ENCODE data around the gene KLK15.

KLK15 gene

DNA sequence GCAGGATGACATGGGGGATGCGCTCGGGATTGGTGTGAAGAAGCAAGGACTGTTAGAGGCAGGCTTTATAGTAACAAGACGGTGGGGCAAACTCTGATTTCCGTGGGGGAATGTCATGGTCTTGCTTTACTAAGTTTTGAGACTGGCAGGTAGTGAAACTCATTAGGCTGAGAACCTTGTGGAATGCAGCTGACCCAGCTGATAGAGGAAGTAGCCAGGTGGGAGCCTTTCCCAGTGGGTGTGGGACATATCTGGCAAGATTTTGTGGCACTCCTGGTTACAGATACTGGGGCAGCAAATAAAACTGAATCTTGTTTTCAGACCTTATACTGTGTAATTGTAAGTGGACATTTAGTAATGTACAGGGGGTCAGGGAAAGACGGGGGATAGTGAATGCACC is 46.9 kb upstream of the KLK15 start (continued):
- TF ChIP-seq, protein P1, sequence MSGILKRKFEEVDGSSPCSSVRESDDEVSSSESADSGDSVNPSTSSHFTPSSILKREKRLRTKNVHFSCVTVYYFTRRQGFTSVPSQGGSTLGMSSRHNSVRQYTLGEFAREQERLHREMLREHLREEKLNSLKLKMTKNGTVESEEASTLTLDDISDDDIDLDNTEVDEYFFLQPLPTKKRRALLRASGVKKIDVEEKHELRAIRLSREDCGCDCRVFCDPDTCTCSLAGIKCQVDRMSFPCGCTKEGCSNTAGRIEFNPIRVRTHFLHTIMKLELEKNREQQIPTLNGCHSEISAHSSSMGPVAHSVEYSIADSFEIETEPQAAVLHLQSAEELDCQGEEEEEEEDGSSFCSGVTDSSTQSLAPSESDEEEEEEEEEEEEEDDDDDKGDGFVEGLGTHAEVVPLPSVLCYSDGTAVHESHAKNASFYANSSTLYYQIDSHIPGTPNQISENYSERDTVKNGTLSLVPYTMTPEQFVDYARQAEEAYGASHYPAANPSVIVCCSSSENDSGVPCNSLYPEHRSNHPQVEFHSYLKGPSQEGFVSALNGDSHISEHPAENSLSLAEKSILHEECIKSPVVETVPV (CRISPR knock-in tag; IDR thresholded peaks at IDR 0.05): no peak
- TF ChIP-seq ESRRG (CRISPR knock-in tag; IDR thresholded peaks at IDR 0.05): no peak

DNA sequence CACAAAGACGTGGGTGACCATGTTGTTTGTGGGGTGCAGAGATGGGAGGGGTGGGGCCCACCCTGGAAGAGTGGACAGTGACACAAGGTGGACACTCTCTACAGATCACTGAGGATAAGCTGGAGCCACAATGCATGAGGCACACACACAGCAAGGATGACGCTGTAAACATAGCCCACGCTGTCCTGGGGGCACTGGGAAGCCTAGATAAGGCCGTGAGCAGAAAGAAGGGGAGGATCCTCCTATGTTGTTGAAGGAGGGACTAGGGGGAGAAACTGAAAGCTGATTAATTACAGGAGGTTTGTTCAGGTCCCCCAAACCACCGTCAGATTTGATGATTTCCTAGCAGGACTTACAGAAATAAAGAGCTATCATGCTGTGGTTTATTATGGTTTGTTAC is 45.5 kb upstream of the KLK15 start:
- TF ChIP-seq, protein P1 (CRISPR knock-in tag; IDR thresholded peaks at IDR 0.05): no peak
- no peak for TF ChIP-seq ZFP3 (CRISPR knock-in tag; IDR thresholded peaks at IDR 0.05)
- no peak for TF ChIP-seq SNAI2 (CRISPR knock-in tag; IDR thresholded peaks at IDR 0.05)
- TF ChIP-seq BACH2 (CRISPR knock-in tag; IDR thresholded peaks at IDR 0.05; ENCODE audit: borderline replicate concordance): no peak
- TF ChIP-seq ARNTL (CRISPR knock-in tag; IDR thresholded peaks at IDR 0.05; ENCODE audit: borderline replicate concordance, low read depth): no peak
- TF ChIP-seq, protein P2, sequence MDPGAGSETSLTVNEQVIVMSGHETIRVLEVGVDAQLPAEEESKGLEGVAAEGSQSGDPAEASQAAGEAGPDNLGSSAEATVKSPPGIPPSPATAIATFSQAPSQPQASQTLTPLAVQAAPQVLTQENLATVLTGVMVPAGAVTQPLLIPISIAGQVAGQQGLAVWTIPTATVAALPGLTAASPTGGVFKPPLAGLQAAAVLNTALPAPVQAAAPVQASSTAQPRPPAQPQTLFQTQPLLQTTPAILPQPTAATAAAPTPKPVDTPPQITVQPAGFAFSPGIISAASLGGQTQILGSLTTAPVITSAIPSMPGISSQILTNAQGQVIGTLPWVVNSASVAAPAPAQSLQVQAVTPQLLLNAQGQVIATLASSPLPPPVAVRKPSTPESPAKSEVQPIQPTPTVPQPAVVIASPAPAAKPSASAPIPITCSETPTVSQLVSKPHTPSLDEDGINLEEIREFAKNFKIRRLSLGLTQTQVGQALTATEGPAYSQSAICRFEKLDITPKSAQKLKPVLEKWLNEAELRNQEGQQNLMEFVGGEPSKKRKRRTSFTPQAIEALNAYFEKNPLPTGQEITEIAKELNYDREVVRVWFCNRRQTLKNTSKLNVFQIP (CRISPR knock-in tag; IDR thresholded peaks at IDR 0.05; ENCODE audit: borderline replicate concordance, low read depth): no peak
- no peak for TF ChIP-seq CSDC2 (CRISPR knock-in tag; IDR thresholded peaks at IDR 0.05)
- TF ChIP-seq, protein P3, sequence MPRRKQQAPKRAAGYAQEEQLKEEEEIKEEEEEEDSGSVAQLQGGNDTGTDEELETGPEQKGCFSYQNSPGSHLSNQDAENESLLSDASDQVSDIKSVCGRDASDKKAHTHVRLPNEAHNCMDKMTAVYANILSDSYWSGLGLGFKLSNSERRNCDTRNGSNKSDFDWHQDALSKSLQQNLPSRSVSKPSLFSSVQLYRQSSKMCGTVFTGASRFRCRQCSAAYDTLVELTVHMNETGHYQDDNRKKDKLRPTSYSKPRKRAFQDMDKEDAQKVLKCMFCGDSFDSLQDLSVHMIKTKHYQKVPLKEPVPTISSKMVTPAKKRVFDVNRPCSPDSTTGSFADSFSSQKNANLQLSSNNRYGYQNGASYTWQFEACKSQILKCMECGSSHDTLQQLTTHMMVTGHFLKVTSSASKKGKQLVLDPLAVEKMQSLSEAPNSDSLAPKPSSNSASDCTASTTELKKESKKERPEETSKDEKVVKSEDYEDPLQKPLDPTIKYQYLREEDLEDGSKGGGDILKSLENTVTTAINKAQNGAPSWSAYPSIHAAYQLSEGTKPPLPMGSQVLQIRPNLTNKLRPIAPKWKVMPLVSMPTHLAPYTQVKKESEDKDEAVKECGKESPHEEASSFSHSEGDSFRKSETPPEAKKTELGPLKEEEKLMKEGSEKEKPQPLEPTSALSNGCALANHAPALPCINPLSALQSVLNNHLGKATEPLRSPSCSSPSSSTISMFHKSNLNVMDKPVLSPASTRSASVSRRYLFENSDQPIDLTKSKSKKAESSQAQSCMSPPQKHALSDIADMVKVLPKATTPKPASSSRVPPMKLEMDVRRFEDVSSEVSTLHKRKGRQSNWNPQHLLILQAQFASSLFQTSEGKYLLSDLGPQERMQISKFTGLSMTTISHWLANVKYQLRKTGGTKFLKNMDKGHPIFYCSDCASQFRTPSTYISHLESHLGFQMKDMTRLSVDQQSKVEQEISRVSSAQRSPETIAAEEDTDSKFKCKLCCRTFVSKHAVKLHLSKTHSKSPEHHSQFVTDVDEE (CRISPR knock-in tag; IDR thresholded peaks at IDR 0.05): no peak
- no peak for TF ChIP-seq TOX (CRISPR knock-in tag; IDR thresholded peaks at IDR 0.05; ENCODE audit: borderline replicate concordance)
- TF ChIP-seq, protein P4, sequence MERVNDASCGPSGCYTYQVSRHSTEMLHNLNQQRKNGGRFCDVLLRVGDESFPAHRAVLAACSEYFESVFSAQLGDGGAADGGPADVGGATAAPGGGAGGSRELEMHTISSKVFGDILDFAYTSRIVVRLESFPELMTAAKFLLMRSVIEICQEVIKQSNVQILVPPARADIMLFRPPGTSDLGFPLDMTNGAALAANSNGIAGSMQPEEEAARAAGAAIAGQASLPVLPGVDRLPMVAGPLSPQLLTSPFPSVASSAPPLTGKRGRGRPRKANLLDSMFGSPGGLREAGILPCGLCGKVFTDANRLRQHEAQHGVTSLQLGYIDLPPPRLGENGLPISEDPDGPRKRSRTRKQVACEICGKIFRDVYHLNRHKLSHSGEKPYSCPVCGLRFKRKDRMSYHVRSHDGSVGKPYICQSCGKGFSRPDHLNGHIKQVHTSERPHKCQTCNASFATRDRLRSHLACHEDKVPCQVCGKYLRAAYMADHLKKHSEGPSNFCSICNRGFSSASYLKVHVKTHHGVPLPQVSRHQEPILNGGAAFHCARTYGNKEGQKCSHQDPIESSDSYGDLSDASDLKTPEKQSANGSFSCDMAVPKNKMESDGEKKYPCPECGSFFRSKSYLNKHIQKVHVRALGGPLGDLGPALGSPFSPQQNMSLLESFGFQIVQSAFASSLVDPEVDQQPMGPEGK (CRISPR knock-in tag; IDR thresholded peaks at IDR 0.05; ENCODE audit: borderline replicate concordance): no peak
- no peak for TF ChIP-seq GLIS3 (CRISPR knock-in tag; IDR thresholded peaks at IDR 0.05)
- TF ChIP-seq ZNF8 (CRISPR knock-in tag; IDR thresholded peaks at IDR 0.05): no peak
- TF ChIP-seq PPARA (CRISPR knock-in tag; IDR thresholded peaks at IDR 0.05; ENCODE audit: borderline replicate concordance): no peak
- no peak for TF ChIP-seq RARB (CRISPR knock-in tag; IDR thresholded peaks at IDR 0.05)
- TF ChIP-seq ZNF70 (CRISPR knock-in tag; IDR thresholded peaks at IDR 0.05): no peak
- TF ChIP-seq ZC3H10 (CRISPR knock-in tag; IDR thresholded peaks at IDR 0.05): no peak
- TF ChIP-seq TCF4 (CRISPR knock-in tag; IDR thresholded peaks at IDR 0.05; ENCODE audit: borderline replicate concordance): no peak
- TF ChIP-seq ZNF565 (CRISPR knock-in tag; conservative IDR thresholded peaks at IDR 0.05; ENCODE audit: low read depth): no peak
- TF ChIP-seq, protein P5, sequence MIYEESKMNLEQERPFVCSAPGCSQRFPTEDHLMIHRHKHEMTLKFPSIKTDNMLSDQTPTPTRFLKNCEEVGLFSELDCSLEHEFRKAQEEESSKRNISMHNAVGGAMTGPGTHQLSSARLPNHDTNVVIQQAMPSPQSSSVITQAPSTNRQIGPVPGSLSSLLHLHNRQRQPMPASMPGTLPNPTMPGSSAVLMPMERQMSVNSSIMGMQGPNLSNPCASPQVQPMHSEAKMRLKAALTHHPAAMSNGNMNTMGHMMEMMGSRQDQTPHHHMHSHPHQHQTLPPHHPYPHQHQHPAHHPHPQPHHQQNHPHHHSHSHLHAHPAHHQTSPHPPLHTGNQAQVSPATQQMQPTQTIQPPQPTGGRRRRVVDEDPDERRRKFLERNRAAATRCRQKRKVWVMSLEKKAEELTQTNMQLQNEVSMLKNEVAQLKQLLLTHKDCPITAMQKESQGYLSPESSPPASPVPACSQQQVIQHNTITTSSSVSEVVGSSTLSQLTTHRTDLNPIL (CRISPR knock-in tag; IDR thresholded peaks at IDR 0.05; ENCODE audit: low read depth): no peak
- no peak for TF ChIP-seq ISL1 (CRISPR knock-in tag; IDR thresholded peaks at IDR 0.05)

DNA sequence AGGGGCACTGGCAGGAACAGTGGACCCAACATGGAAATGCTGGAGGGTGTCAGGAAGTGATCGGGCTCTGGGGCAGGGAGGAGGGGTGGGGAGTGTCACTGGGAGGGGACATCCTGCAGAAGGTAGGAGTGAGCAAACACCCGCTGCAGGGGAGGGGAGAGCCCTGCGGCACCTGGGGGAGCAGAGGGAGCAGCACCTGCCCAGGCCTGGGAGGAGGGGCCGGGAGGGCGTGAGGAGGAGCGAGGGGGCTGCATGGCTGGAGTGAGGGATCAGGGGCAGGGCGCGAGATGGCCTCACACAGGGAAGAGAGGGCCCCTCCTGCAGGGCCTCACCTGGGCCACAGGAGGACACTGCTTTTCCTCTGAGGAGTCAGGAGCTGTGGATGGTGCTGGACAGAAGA is 44.0 kb upstream of the KLK15 start:
- ATAC-seq: no peak
- TF ChIP-seq ZFP30 (CRISPR knock-in tag; IDR thresholded peaks at IDR 0.05) (no peak), ZNF8 (CRISPR knock-in tag; IDR thresholded peaks at IDR 0.05) (no peak), PPARA (CRISPR knock-in tag; IDR thresholded peaks at IDR 0.05; ENCODE audit: borderline replicate concordance) (no peak), ZNF70 (CRISPR knock-in tag; IDR thresholded peaks at IDR 0.05) (no peak)
- TF ChIP-seq, protein P5 (CRISPR knock-in tag; IDR thresholded peaks at IDR 0.05; ENCODE audit: low read depth): no peak

More for the DNA sequence above, 45.5 kb upstream of the KLK15 start:
- ATAC-seq: no peak
